CD4-positive, alpha-beta T cell treated with Interleukin-2 at 100 ng/mL for 4 hours (primary cell): ENCODE results near the gene PCED1B.
"Not testable (repeated sequence)": the region's sequence is repeated elsewhere in the genome, so short reads cannot be mapped to it uniquely, and the experiment has no call there.

Source experiments
- DNase-seq: peaks from one replicate; pipeline ENCODE4 v3.0.0-alpha.2; 2020; ENCODE audit warnings: low spot score

The PCED1B gene

DNA sequence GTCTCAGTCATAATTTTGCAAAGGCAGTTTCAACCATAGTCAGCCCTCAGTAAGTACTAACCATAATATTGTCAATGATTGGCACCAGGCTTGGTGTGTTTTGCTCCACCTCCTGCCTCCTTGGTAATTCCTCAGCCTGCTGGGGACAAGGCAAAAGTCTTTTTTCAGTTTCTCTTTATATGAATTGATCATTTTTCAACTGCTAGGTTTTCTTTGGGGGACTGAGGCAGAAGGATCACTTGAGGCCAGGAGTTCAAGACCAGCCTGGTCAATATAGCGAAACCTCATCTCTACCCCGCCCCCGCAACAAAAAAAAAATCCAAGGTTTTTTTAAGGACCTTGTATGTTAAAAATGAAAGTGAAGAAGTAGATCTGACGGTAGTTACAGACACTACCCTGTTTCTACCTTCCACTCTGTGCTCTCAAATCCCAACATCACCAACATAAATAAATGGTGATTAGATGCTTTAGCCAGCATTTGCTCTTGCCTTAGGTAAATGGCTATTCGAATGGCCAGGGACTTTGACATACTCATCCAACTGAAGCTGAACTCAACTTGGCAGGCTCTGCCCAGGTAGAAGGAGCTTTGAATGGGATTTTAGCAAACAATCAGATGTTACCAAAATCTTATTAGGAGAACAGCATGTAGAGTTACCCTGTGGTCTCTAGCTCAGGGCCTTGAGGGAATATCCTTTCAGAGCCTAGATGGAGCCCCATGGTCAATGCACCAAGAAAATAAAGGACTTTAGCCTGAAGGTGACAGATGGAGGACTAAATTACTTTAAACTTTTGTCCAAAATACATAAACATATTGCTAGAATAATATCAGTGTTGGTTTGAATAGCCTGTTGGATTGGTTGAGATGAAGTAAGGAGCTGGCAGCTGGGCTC is 127.3 kb downstream of the PCED1B start:
- DNase-seq, result no peak

DNA sequence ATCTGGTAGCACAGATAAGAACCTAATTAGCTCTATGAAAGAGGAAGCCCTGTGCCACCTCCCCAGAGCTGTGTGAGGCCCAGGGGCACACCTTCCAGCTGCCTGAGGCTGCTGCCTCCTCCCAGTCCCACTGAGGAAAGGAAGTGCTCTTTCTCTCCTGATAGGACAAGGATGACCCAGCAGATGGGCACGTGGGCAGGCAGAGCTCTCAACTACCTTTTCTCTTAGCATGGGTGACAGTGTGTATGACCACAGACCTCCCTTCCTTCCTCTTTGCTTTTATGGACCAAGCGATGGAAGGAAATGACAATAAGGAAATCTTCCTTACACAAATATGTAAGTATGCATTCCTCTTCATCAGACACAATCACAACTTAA is 127.9 kb downstream of the PCED1B start:
- DNase-seq, result peak; percentile 43

DNA sequence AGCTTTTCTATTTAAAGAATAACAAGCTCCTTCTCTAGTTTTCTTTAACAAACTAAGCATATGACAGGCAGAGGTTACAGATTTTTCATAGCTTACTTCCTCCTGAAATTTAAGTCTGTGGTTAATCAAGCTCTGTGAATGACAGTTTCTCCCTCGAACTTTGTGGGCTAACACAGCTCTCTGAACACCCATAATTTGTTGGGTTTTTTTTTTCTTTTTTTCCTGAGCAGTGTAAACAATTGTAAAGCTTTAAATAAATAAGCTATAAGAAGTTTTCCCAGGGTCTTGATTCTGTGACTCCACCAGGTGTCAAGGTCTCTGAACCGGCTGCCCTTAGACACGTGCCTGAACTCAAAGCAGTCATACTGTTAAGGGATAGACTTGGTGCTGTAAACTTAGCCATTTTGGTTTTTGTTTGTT is 128.4 kb downstream of the PCED1B start:
- DNase-seq, result peak; percentile 42

DNA sequence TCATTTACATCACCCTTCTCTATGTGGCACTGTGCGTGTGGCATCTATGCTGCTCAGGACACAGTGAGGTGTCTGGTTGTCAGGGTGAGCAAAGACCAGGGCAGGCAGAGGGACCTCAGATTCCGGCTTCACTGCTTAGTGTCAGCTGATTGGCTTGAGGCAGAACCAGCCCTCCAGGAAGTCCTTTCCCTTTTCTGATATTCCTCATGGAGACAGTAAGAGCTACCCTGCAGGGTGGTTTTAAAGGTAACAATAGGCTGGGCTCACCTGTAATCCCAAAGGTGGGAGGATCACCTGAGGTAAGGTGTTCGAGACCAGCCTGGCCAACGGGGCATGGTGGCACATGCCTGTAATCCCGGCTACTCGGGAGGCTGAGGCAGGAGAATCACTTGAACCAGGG is 129.6 kb downstream of the PCED1B start:
- DNase-seq, result no peak

DNA sequence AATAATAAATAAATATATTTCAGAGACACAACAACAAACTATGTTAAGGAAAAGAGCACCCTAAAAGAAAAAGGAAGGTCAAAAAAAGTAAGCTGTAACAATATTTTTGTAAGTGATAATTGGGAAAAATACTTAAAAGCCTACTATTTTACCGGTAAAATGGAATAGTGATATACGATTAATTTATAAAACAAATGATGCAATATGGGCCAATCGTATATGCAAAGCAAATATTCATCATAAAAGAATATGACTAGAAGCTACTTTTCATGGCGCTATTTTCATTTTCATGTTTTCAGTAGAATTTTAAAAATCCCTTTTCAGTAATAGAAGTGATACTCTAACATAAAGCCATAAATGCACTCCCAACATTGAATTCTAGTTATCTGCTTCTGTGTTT is 131.4 kb downstream of the PCED1B start:
- DNase-seq, result no peak

DNA sequence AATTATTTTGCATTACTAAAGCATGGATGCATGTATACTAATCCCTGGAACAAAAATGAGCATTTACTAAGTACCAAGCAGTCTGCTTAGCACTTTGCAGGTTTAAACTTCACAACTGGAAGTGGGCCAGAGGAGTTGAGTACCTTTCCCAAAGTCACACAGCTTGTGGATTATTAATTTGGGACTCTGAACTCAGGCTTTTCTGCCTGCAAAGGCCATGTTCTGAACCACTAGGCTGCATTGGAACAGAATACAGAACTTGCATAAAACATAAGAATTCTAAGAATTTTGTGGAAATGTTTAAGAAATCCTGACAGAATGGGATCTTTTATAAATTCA is 133.2 kb downstream of the PCED1B start:
- DNase-seq, result no peak

DNA sequence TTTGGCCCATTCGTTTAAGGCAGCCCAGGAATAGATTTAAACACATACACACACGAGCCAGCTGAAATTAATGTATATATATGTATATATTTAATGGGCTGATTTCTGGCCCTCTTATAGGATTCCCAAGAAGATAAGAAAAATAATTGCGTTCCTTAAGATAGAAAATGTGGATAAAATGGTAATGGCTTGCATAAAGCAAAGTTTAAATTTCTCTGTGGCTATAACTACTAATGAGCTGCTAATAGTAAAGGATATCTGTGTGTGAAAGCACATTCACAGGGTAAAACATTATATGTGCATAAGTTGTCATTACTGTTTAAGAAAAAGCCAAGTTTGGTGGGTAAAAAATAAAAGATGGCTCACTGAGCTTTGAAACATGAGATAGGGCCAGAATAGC is 134.0 kb downstream of the PCED1B start:
- DNase-seq, result no peak

DNA sequence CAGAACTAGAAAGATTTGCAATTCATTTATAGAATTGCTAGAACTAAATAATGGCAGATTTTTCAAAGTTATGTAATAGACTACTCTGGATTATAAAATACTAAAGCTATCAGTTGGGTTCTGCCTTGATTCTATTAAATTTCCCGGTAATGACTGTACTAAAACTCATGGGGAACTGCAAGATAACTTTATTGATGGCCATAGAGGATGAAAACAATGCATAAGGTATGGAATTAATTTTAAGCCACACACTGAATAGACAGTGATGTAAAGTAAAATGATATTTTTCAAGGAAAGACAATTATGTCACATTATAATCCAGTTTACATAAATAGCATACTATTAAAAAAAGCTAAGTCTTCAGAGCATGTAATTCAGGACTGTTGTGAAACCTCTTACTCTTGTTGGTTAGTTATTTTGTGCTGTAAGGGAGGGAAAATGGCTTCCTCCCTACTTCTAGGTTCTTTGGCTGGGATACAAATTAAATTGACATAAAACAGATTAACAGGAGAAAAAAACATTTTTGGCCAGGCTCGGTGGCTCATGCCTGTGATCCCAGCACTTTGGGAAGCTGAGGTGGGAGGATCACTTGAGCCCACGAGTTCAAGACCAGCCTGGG is 134.7 kb downstream of the PCED1B start:
- no peak for DNase-seq

DNA sequence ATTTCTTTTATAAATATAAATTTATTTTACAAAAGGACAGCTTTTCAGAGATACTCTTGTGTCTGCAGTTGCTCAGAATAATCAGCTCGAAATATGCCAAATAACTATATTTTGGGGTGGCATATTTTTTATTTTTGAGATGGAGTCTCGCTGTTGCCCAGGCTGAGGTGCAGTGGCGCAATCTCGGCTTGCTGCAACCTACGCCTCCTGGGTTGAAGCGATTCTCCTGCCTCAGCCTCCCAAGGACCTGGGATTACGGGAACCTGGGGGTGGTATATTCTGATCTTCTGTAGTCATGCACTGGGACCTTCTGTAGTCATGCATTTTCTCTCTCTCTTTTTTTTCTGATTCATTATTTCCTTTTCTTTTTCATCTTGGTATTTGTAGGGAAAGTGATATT is 135.3 kb downstream of the PCED1B start:
- DNase-seq, result peak; percentile 22

DNA sequence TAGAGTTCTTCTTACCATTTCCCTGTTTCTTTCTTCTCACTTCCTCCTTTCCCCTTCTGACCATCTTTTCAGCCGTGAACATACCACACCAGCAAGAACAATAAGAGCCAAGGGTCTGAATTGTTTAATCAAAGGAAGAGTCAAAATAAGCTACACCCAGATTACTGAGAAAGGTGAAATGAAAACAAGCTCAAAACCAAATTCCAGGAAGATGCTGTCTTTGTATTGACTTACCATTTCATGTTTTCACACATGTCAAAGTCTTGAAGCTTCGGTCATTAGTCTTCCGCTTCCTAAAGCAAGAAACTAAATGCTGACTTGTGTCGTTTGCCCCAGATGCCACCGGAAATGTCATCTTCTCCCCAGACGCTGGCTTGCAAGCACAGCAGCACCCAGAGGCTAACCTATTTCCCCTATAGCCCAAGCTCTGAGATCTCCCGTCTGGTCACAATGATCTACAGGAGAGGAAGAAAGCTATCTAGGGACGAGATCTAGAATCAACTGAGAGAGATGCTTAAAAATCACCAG is 136.8 kb downstream of the PCED1B start:
- DNase-seq, result peak; percentile 91

DNA sequence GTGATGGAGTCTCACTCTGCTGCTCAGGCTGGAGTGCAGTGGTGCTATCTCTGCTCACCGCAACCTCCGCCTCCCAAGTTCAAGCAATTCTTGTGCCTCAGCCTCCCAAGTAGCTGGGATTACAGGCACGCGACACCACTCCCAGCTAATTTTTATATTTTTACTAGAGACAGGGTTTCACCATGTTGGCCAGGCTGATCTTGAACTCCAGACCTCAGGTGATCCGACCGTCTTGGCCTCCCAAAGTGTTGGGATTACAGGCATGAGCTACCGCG is 138.1 kb downstream of the PCED1B start:
- not testable (repeated sequence) for DNase-seq

DNA sequence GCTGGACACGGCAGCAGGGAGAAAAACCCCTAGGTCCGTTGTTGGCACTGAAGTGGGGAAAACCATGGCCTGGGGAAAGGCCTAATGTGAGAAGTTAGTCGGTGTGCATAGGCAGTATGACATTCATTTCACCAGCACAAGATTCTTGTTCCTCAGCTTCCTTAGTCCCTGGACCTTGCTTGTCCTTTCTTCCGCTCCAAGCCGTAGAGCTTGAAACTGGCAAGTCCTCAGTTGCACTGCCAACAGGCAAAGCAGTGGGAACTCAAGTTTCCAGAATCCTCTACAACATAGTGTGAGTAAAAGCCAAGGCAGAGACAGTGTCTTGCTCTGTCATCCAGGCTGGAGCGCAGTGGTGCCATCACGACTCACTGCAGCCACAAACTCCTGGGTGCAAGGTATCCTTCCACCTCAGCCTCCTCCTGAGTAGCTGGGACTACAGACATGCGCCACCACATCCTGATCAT is 138.8 kb downstream of the PCED1B start:
- peak; percentile 51 for DNase-seq

DNA sequence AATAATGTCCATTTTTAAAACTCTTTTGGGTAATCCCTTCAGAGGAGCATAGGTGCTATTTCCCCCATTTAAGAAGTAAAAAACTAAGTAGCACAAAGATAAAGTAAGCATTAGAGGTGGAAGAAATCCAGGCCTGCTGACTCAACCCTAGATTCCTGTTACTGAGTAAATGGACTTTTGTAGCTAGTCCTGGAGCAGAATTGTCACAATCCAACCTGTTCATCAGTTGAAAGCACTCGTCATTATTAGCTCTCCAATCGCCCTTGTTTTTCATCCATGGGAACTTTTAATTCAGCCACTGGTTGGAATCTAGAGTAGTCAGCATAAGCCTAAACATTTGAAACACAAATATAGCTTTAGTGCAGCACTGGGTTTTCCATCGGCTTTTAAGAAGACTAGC is 139.8 kb downstream of the PCED1B start:
- no peak for DNase-seq

DNA sequence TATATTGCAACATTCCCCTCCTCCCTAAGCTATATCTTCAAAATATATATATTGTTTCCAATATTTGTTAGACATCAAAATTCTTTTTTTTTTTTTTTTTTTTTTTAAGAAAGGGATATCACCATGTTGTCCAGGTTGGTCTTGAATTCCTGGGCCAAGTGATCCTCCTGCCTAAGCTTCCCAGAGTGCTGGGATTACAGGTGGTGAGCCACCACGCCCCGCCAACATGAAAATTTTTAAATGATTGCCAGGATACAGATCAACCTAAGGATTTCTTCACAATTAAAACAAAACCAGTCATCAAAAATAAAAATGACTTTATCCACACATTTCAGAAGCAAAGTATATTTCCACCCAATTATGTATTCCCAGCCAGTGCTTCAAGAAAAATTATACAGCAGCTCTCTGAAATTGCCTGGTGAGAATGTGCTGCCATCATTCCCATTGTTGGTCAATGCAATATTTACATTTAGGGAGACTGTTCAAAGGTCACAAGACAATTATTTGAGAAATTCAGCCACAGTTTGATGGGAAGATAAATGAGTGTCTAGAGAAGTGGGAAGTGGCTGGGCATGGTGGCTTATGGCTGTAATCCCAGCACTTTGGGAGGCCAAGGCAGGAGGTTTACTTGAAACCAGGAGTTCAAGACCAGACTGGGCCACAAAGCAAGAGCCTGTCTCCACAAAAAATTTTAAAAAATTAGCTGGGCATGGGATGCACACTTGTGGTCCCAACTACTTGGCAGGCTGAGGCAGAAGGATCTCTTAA is 142.0 kb downstream of the PCED1B start:
- DNase-seq, result no peak

DNA sequence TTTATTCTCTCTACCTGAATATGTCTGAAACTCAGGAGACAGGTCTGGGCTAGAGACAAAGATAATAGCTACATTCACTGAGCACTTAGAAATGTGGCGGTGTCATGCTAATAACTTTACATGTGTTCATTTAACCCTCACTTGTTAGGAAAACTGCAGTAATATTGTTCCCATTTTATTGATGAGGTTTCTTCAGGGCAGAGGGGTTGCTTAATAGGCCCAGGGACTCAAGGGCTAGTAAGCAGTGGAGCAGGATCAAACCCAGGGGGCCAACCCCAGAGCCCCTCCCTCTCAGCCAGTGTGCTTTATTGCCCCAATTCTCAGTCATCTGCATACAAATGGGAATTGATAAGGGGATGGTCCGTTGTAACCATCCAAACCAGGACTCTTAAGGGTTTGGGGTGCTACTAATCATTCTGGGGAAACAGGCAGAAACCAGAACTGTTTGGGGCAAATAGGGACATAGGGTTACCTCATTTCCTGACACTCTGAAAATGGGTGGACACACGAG is 143.2 kb downstream of the PCED1B start:
- DNase-seq, result no peak

DNA sequence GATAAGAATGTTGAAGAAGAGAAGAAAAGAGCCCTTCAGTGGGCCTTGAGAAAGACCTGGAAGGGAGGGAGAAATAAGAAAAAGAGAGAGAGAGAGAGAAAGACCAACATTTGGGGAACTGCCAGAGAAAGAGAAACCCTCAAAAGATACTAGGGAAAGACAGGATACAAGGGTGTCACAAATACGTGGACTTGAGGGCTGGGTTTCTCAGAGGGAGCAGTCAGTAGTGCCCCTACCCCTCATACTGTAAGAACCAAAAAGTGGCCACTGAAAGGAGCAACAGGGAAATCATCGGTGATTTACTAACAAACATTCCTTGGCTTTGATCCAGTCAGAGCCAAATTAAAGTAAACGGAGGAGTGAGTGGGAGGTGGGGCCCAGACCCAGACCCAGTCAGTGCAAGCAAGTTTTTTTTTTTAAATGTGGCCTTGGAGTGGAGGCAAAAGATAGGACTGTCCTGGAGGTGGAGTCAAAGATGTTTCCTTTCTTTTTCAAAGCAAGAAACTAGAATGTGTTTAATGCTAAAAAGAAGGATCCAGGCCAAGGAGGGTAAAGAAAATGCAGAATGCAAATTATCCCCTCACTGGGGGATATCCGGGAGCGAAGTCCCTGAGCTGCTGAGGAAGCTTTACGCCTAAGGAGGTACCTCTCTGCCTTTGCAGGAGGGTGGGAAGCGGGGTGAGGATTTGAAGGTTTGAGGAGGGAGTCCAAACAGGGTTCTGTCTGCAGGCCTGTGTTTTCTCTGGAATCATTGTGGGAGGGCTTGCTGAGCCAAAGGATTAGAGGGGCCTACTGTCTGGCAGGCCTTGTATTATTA is 143.8 kb downstream of the PCED1B start:
- no peak for DNase-seq

DNA sequence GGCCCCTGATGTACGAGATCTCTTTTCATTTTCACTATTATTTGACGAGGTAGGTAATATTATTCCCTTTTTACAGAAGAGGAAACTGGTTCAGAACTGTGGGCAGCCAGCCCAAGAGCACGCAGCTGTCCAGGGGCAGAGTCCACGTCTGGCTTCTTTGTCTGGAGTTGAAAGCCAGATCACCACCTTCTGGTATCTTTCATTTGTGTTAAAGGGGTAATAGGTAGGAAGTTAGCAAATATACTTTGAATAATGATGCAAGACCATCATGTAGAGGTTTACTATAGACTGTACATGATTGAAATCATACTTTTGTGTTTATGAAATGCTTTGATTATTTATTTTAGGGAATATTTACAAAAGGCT is 144.4 kb downstream of the PCED1B start:
- DNase-seq, result no peak

DNA sequence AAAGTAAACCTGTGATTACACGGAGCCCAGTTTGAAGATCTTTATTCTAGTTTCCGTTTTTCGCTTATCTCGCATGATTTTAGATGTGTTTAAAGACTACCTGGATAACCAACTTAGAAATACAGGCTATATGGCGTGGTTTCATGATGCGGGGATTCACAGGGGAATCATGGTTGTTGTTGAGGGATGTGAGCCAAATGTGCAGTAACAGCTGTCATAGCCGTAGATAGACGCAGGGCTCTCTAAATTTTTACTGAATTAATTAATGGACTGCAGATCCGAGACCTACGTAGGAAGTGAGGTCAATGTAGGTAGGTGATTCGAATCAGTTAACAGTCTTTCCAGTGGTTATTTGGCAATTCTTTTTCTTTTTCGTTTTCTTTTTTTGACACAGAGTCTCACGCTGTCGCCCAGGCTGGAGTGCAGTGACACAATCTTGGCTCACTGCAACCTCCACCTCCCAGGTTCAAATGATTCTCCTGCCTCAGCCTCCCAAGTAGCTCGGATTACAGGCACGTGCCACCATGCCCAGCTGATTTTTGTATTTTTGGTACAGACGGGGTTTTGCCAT is 145.2 kb downstream of the PCED1B start:
- DNase-seq, result no peak

DNA sequence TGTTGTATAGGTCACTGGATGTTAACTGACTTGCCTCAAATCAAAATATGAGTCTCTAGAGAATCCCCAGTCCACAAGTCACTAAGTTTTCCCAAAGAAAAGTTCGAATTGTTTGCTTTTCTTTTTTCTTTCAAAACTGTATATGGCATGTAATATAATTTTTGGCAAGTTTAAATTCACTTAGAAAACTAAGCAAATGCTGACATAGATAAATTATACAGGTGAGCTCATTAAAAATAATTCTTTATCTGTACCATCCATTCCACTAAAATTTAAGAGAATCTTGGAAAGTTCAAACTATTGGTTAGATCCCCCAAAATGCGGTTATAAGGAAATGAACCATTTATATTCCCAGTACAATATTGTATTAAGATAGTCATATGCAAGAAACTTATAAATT is 145.9 kb downstream of the PCED1B start:
- DNase-seq, result no peak

DNA sequence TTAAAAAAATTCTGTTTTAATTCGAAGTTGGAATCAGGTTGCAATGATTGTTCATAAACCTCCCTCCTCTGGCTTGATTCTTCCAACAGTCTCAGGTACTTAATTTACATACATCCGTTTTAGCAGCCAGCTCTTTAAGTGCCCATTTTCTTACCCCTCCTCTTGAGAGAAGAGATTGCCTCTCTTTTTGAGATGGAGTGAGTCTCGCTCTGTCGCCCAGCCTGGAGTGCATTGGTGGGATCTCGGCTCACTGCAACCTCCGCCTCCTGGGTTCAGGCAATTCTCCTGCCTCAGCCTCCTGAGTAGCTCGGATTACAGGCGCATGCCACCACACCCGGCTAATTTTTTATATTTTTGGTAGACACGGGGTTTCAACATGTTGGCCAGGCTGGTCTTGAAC is 146.8 kb downstream of the PCED1B start:
- no peak for DNase-seq

DNA sequence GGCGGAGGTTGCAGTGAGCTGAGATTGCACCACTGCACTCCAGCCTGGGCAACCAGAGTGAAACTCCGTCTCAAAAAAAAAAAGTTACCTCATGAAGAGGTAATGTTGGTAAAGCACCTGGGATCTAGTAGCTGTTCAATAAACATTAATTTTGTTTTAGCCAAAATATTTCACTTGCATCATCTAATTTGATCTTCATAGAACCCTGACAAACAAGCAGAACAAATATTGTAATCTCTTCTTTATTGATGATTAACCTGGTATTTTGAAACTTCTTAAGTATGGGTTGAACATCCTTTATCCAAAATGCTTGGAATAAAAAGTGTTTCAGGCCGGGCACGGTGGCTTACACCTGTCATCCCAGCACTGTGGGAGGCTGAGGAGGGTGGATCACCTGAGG is 149.4 kb downstream of the PCED1B start:
- DNase-seq, result no peak

DNA sequence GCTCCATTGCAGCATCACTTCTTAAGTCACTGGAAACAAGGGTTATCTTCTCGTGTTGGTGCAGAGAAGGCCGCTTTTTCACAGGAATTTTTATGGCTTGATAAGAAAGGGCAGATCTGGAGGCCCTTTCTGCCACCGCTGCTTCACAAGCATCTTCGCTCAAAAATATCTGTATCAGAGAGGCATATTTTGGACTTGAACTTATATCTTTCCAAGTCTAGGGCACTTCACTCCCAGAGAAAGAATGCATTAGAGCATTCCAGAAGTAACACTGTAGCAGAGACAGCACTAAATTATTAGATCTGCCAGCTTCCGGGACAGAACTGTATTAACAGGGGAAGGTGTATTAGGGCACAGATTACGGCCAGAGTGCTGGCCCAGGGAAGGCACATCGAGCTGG is 152.0 kb downstream of the PCED1B start:
- no peak for DNase-seq
